HG02588 (cell line): ENCODE data around the gene NACAD.
"Not testable (repeated sequence)": the region's sequence is repeated elsewhere in the genome, so short reads cannot be mapped to it uniquely, and the experiment has no call there.

Experiments
- ATAC-seq: cut with Tn5 transposase; IDR thresholded peaks from one replicate; pipeline ENCODE4 v1.9.1; 2021; ENCODE audit warnings: mild to moderate bottlenecking, moderate library complexity; ENCODE audit not compliant: unreplicated experiment

Gene NACAD

GRCh38 chr7:45114926-45115325 is 26.2 kb upstream of the NACAD start:
- no peak for ATAC-seq

- not testable (repeated sequence) for ATAC-seq
Observed at GRCh38 chr7:45114257-45114656, 25.5 kb upstream of the NACAD start.

- ATAC-seq: no peak
Observed at GRCh38 chr7:45112648-45113047, 23.9 kb upstream of the NACAD start.

- peak; percentile 95 for ATAC-seq
Observed at GRCh38 chr7:45111298-45112223, 22.8 kb upstream of the NACAD start, which contains the start of gene TBRG4. Gene TBRG4 (minus strand): TSS chr7:45111697. CDS start chr7:45109237, 2,460 bp downstream.

GRCh38 chr7:45108863-45109262 is 20.1 kb upstream of the NACAD start:
- ATAC-seq: no peak

- no peak for ATAC-seq
Observed at GRCh38 chr7:45107356-45107755, 18.6 kb upstream of the NACAD start.

GRCh38 chr7:45106820-45107219 is 18.1 kb upstream of the NACAD start:
- no peak for ATAC-seq

GRCh38 chr7:45105588-45106188 is 16.9 kb upstream of the NACAD start:
- no peak for ATAC-seq

GRCh38 chr7:45104844-45105587 is 16.2 kb upstream of the NACAD start:
- ATAC-seq: no peak

GRCh38 chr7:45103958-45104843 is 15.4 kb upstream of the NACAD start:
- ATAC-seq: no peak

GRCh38 chr7:45102785-45103712 is 14.3 kb upstream of the NACAD start:
- no peak for ATAC-seq

GRCh38 chr7:45101748-45102147 is 13.0 kb upstream of the NACAD start:
- no peak for ATAC-seq

GRCh38 chr7:45100761-45101480 is 12.2 kb upstream of the NACAD start:
- no peak for ATAC-seq

GRCh38 chr7:45099891-45100760 is 11.4 kb upstream of the NACAD start:
- no peak for ATAC-seq

- no peak for ATAC-seq
Observed at GRCh38 chr7:45098983-45099839, 10.4 kb upstream of the NACAD start.

- ATAC-seq: no peak
Observed at GRCh38 chr7:45092931-45093235, 4.1 kb upstream of the NACAD start.
